Mesenchymal stem cell (in vitro differentiated cells and primary cell): ENCODE data around the gene LY9.

Source experiments
- DNase-seq: peaks from one replicate; pipeline ENCODE4 v3.0.0-alpha.2; 2013
- H2AFZ ChIP-seq: one replicate; pipeline ENCODE4 v1.6.1; 2013; ENCODE audit warnings: low read depth, mild to moderate bottlenecking, control low read depth, inconsistent platforms, low read length, moderate library complexity
- H2AK5ac ChIP-seq: 2 replicates; pipeline ENCODE4 v1.6.1; 2013; ENCODE audit warnings: low read length, moderate library complexity, mild to moderate bottlenecking, inconsistent platforms; ENCODE audit not compliant: severe bottlenecking
- H2BK120ac ChIP-seq: one replicate; pipeline ENCODE4 v1.6.1; 2013; ENCODE audit warnings: low read depth, mild to moderate bottlenecking, inconsistent platforms, low read length, moderate library complexity
- H2BK12ac ChIP-seq, 2 experiments: one replicate each; pipeline ENCODE4 v1.6.1; 2013; ENCODE audit warnings: inconsistent platforms in 2 of 2, low read length in 2 of 2, mild to moderate bottlenecking in 2 of 2, moderate library complexity in 2 of 2, control low read depth in 1 of 2
- H2BK15ac ChIP-seq: one replicate; pipeline ENCODE4 v1.6.1; 2013; ENCODE audit warnings: mild to moderate bottlenecking, low read depth, inconsistent platforms; ENCODE audit not compliant: poor library complexity, severe bottlenecking
- H2BK5ac ChIP-seq: 2 replicates; pipeline ENCODE4 v1.6.1; 2013; ENCODE audit warnings: low read depth, mild to moderate bottlenecking, low read length, control low read depth, inconsistent platforms; ENCODE audit not compliant: poor library complexity, severe bottlenecking
- H3K14ac ChIP-seq, 2 experiments: one replicate each; pipeline ENCODE4 v1.6.1; 2013; ENCODE audit warnings: inconsistent platforms in 2 of 2, low read length in 2 of 2, control low read depth in 1 of 2, mild to moderate bottlenecking in 1 of 2, moderate library complexity in 1 of 2
- H3K18ac ChIP-seq, 2 experiments: one replicate each; pipeline ENCODE4 v1.6.1; 2013; ENCODE audit warnings: inconsistent platforms in 2 of 2, low read length in 2 of 2, control low read depth in 1 of 2, low read depth in 1 of 2, mild to moderate bottlenecking in 1 of 2
- H3K23ac ChIP-seq, 2 experiments: one replicate each; pipeline ENCODE4 v1.6.1; 2013; ENCODE audit warnings: inconsistent platforms in 2 of 2, low read length in 2 of 2, mild to moderate bottlenecking in 2 of 2, moderate library complexity in 2 of 2, control low read depth in 1 of 2
- H3K27ac ChIP-seq: 2 replicates; pipeline ENCODE4 v1.5.1; 2013; ENCODE audit warnings: mild to moderate bottlenecking, moderate library complexity, low read length, control low read depth, inconsistent platforms; ENCODE audit not compliant: poor library complexity, severe bottlenecking
- H3K27me3 ChIP-seq, 2 experiments: 2 replicates each; pipeline versions ENCODE4 v1.6.1 to v1.7.0; 2013; ENCODE audit warnings: low read length in 2 of 2, mild to moderate bottlenecking in 2 of 2, moderate library complexity in 2 of 2, control low read depth in 1 of 2, inconsistent platforms in 1 of 2; ENCODE audit not compliant: control insufficient read depth in 1 of 2, insufficient read depth in 1 of 2
- H3K36me3 ChIP-seq, 2 experiments: 2 replicates each; pipeline versions ENCODE4 v1.6.1 to v1.7.0; 2013; ENCODE audit warnings: low read length in 2 of 2, control low read depth in 1 of 2, inconsistent platforms in 1 of 2, low read depth in 1 of 2, mild to moderate bottlenecking in 1 of 2; ENCODE audit not compliant: insufficient read depth in 2 of 2, control insufficient read depth in 1 of 2
- H3K4ac ChIP-seq, 2 experiments: one replicate each; pipeline ENCODE4 v1.6.1; 2013; ENCODE audit warnings: inconsistent platforms in 2 of 2, low read length in 2 of 2, mild to moderate bottlenecking in 2 of 2, moderate library complexity in 2 of 2, control low read depth in 1 of 2, low read depth in 1 of 2
- H3K4me1 ChIP-seq: 2 replicates; pipeline ENCODE4 v1.6.1; 2013; ENCODE audit warnings: low read depth, low read length, control low read depth; ENCODE audit not compliant: control insufficient read depth, insufficient read depth
- H3K4me2 ChIP-seq: 2 replicates; pipeline ENCODE4 v1.6.1; 2013; ENCODE audit warnings: low read length, mild to moderate bottlenecking, inconsistent platforms; ENCODE audit not compliant: poor library complexity, severe bottlenecking
- H3K4me3 ChIP-seq, 2 experiments: 2 replicates each; pipeline versions ENCODE4 v1.5.1 to v1.7.0; 2013; ENCODE audit warnings: low read length in 2 of 2, mild to moderate bottlenecking in 2 of 2, control low read depth in 1 of 2, low read depth in 1 of 2; ENCODE audit not compliant: insufficient read depth in 1 of 2
- H3K79me1 ChIP-seq: replicated peaks from 2 replicates; pipeline ENCODE4 v1.6.1; 2013; ENCODE audit warnings: mild to moderate bottlenecking, control low read depth, low read length, inconsistent platforms; ENCODE audit not compliant: poor library complexity, severe bottlenecking
- H3K9ac ChIP-seq: 2 replicates; pipeline ENCODE4 v1.7.0; 2013; ENCODE audit warnings: mild to moderate bottlenecking, low read length, moderate library complexity
- H3K9me3 ChIP-seq: 2 replicates; pipeline ENCODE4 v1.7.0; 2013; ENCODE audit warnings: mild to moderate bottlenecking, low read length; ENCODE audit not compliant: control insufficient read depth
- H4K8ac ChIP-seq: one replicate; pipeline ENCODE4 v1.6.1; 2013; ENCODE audit warnings: inconsistent platforms, mild to moderate bottlenecking, low read length, moderate library complexity
- H4K91ac ChIP-seq: one replicate; pipeline ENCODE4 v1.6.1; 2013; ENCODE audit warnings: mild to moderate bottlenecking, low read length, inconsistent platforms
- WGBS: methylation state at CpG from one replicate; pipeline ENCODE4 v1.1.7; 2013; ENCODE audit warnings: mixed read lengths; 5-methylcytosine and 5-hydroxymethylcytosine counted together

Gene LY9

GRCh38 chr1:160846281-160846680 is 50.3 kb downstream of the LY9 start:
- 90% methylated on average over 11 of the region's 12 CpGs for WGBS
- Histone ChIP-seq H2BK5ac (no peak overlapping the region), H3K4ac (no peak overlapping the region), H3K23ac (no peak overlapping the region), H2BK12ac (no peak overlapping the region), H3K9me3 (peaks cover 5% of the 10 kb centered on the region), H3K27ac (no peak overlapping the region), H2BK120ac (no peak overlapping the region), H3K14ac (no peak overlapping the region), H4K8ac (no peak overlapping the region), H3K79me1 (no peaks in the 10 kb centered on the region), H2AFZ (no peak overlapping the region), H2BK15ac (no peak overlapping the region), H3K4me3 (no peak overlapping the region), H3K4me2 (no peak overlapping the region), H3K4me1 (no peaks in the 10 kb centered on the region), H3K9ac (no peak overlapping the region), H3K18ac (no peak overlapping the region), H4K91ac (no peak overlapping the region), H2AK5ac (no peak overlapping the region), H3K36me3 (no peaks in the 10 kb centered on the region), H3K27me3 (peaks cover 0 to 5% of the 10 kb centered on the region in 2 experiments)
- DNase-seq = no peak

GRCh38 chr1:160850541-160850940 is 54.6 kb downstream of the LY9 start:
- H3K4me2 ChIP-seq = no peak overlapping the region

DNA sequence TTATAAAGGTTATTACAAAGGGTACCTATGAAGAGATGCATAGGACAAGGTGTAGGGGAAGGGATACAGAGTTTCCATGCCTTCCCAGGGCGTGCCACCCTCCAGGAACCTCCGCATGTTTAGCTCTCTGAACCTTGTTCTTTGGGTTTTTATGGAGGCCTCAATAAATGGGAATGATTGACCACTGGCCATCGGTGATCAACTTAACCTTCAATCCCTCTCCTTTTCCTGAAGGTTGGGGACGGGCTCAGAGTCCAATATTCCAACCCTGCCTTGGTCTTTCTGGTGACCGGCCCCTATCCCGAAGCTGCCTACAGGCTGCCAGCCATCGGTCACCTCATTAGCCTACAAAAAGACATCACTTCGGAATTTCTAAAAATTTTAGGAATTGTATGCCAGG is 55.0 kb downstream of the LY9 start:
- Histone ChIP-seq H4K91ac (no peak overlapping the region), H2BK5ac (no peak overlapping the region)
- no peak for DNase-seq

More at GRCh38 chr1:160850541-160850940, 54.6 kb downstream of the LY9 start:
- Histone ChIP-seq H3K79me1 (no peaks in the 10 kb centered on the region), H3K23ac (no peak overlapping the region), H3K18ac (no peak overlapping the region), H4K91ac (no peak overlapping the region), H3K4me3 (no peak overlapping the region), H3K27ac (no peak overlapping the region), H3K4me1 (no peaks in the 10 kb centered on the region), H2BK15ac (no peak overlapping the region), H4K8ac (no peak overlapping the region), H2AK5ac (no peak overlapping the region), H2BK5ac (no peak overlapping the region), H3K36me3 (no peaks in the 10 kb centered on the region), H2BK120ac (no peak overlapping the region), H2BK12ac (no peak overlapping the region), H3K4ac (no peak overlapping the region), H3K27me3 (no peaks in the 10 kb centered on the region), H3K9ac (no peak overlapping the region), H2AFZ (no peak overlapping the region), H3K14ac (no peak overlapping the region), H3K9me3 (peaks cover 5% of the 10 kb centered on the region)
- WGBS = 55% methylated on average over 3 of the region's 5 CpGs
- no peak for DNase-seq

DNA sequence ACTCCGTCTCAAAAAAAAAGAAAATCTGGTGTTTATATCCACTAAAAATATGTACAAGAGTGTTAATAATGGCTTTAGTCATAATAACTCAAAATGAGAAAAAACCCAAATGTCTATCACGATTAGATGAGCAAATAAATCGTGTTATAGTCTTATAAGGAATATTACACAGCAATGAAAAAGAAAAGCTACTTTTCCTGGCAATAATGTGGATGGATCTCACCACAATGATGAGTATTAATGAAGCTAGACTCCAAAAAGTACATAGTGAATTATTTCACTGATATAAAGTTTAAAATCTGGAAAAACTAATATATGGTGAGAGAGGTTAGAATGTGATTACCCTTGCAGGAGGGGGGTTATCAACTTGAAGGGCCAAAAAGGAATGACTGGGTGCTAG is 57.0 kb downstream of the LY9 start:
- H3K27ac ChIP-seq = no peak overlapping the region
- no peak overlapping the region for H2AK5ac ChIP-seq
- H2BK15ac ChIP-seq = no peak overlapping the region
- H3K4me1 ChIP-seq = no peaks in the 10 kb centered on the region
- WGBS = no CpG with 5 or more reads among the region's 3 CpGs
- no peak overlapping the region for H3K4ac ChIP-seq
- H3K36me3 ChIP-seq = no peaks in the 10 kb centered on the region
- no peak overlapping the region for H4K8ac ChIP-seq
- no peak overlapping the region for H3K4me2 ChIP-seq
- no peak overlapping the region for H2BK5ac ChIP-seq
- H2AFZ ChIP-seq = no peak overlapping the region
- H3K23ac ChIP-seq = no peak overlapping the region
- no peaks in the 10 kb centered on the region for H3K27me3 ChIP-seq
- H3K9me3 ChIP-seq = peaks cover 5% of the 10 kb centered on the region
- H3K4me3 ChIP-seq = no peak overlapping the region
- H3K14ac ChIP-seq = no peak overlapping the region
- no peak overlapping the region for H3K18ac ChIP-seq
- H2BK12ac ChIP-seq = no peak overlapping the region
- no peak overlapping the region for H3K9ac ChIP-seq
- no peak for DNase-seq
- H3K79me1 ChIP-seq = no peaks in the 10 kb centered on the region
- no peak overlapping the region for H4K91ac ChIP-seq
- no peak overlapping the region for H2BK120ac ChIP-seq

More for the DNA sequence above, 55.0 kb downstream of the LY9 start:
- Histone ChIP-seq H3K79me1 (no peaks in the 10 kb centered on the region), H3K36me3 (no peaks in the 10 kb centered on the region), H3K9ac (no peak overlapping the region), H3K9me3 (peaks cover 5% of the 10 kb centered on the region), H2AK5ac (no peak overlapping the region), H2BK12ac (no peak overlapping the region), H2AFZ (no peak overlapping the region), H3K4me3 (no peak overlapping the region), H2BK120ac (no peak overlapping the region), H4K8ac (no peak overlapping the region), H3K14ac (no peak overlapping the region), H3K18ac (no peak overlapping the region), H3K23ac (no peak overlapping the region), H2BK15ac (no peak overlapping the region), H3K27me3 (no peaks in the 10 kb centered on the region), H3K4me1 (no peaks in the 10 kb centered on the region), H3K27ac (no peak overlapping the region), H3K4ac (no peak overlapping the region), H3K4me2 (no peak overlapping the region)
- 62% methylated on average over 4 of the region's 8 CpGs for WGBS
